IMR-90 (cell line): ENCODE results near the gene STAB1. TPM values are rescaled to one million over a fixed set of nuclear protein-coding genes. Genes with fewer than 3 reads are reported as not detected.

ENCODE experiments used
- ATAC-seq: fragments of 200-7000 bp; cut with Tn5 transposase; 2 replicates; pipeline ENCODE4 v1.9.1; 2020; ENCODE audit warnings: low read depth, mild to moderate bottlenecking, moderate library complexity
- BruUV-seq: library from RNA; stranded (reverse); fragments of 400-500 nt; replicated peaks from 2 replicates; lab custom pipeline; 2021; lab: Mats Ljungman, UMichigan
- CTCF ChIA-PET: fragments of 300-600 bp; formaldehyde crosslinking; extraction: SDS; loops from one replicate; lab custom pipeline; 2021; ENCODE audit warnings: antibody characterized with exemption; lab: Yijun Ruan, JAX
- POLR2A ChIA-PET: fragments of 300-600 bp; sonication (Branson Sonifier 250); formaldehyde crosslinking; loops from one replicate; lab custom pipeline; 2022; ENCODE audit warnings: antibody characterized with exemption; ENCODE audit not compliant: unreplicated experiment; lab: Charles Lee
- DNase-seq: peaks from one replicate; pipeline ENCODE4 v3.0.0; 2013
- H2AFZ ChIP-seq: replicated peaks from 2 replicates; pipeline ENCODE3; 2013; ENCODE audit warnings: low read length, mild to moderate bottlenecking; ENCODE audit not compliant: poor library complexity
- H2AK5ac ChIP-seq: 2 replicates; pipeline ENCODE4 v1.6.1; 2013; ENCODE audit warnings: low read depth, low read length, inconsistent platforms
- H2AK9ac ChIP-seq: replicated peaks from 2 replicates; pipeline ENCODE3; 2013; ENCODE audit warnings: mild to moderate bottlenecking, low read depth, low read length, moderate library complexity; ENCODE audit not compliant: poor library complexity
- H2BK120ac ChIP-seq: 2 replicates; pipeline ENCODE4 v1.6.1; 2013; ENCODE audit warnings: low read depth, low read length, inconsistent platforms
- H2BK15ac ChIP-seq: 3 replicates; pipeline ENCODE4 v1.6.1; 2013; ENCODE audit warnings: low read depth, low read length, inconsistent platforms
- H2BK20ac ChIP-seq: 2 replicates; pipeline ENCODE4 v1.6.1; 2013; ENCODE audit warnings: low read depth, mild to moderate bottlenecking, inconsistent platforms, low read length, moderate library complexity
- H2BK5ac ChIP-seq: 2 replicates; pipeline ENCODE4 v1.6.1; 2013; ENCODE audit warnings: mild to moderate bottlenecking, low read depth, low read length, inconsistent platforms; ENCODE audit not compliant: poor library complexity, severe bottlenecking
- H3K14ac ChIP-seq: replicated peaks from 2 replicates; pipeline ENCODE4 v1.6.1; 2013; ENCODE audit warnings: low read depth, low read length, inconsistent platforms
- H3K18ac ChIP-seq: 2 replicates; pipeline ENCODE4 v1.6.1; 2013; ENCODE audit warnings: low read depth, low read length, control low read depth
- H3K23ac ChIP-seq: 2 replicates; pipeline ENCODE4 v1.6.1; 2013; ENCODE audit warnings: low read depth, low read length, inconsistent platforms
- H3K27ac ChIP-seq: 2 replicates; pipeline ENCODE4 v1.5.1; 2013; ENCODE audit warnings: mild to moderate bottlenecking, control low read depth, low read length; ENCODE audit not compliant: insufficient read depth
- H3K27me3 ChIP-seq: 2 replicates; pipeline ENCODE4 v1.6.1; 2013; ENCODE audit warnings: low read length; ENCODE audit not compliant: control insufficient read depth, insufficient read depth
- H3K36me3 ChIP-seq: 2 replicates; pipeline ENCODE4 v1.6.1; 2013; ENCODE audit warnings: low read length, mixed read lengths; ENCODE audit not compliant: control insufficient read depth, insufficient read depth
- H3K4ac ChIP-seq: 2 replicates; pipeline ENCODE4 v1.6.1; 2013; ENCODE audit warnings: low read depth, low read length, inconsistent platforms
- H3K4me1 ChIP-seq: 2 replicates; pipeline ENCODE4 v1.6.1; 2013; ENCODE audit warnings: low read length, mixed read lengths; ENCODE audit not compliant: control insufficient read depth, insufficient read depth
- H3K4me2 ChIP-seq: 2 replicates; pipeline ENCODE4 v1.6.1; 2013; ENCODE audit warnings: low read depth, mild to moderate bottlenecking, control low read depth, low read length, moderate library complexity
- H3K4me3 ChIP-seq: 2 replicates; pipeline ENCODE4 v1.5.1; 2013; ENCODE audit warnings: low read depth, mild to moderate bottlenecking, control low read depth, low read length, moderate library complexity; ENCODE audit not compliant: insufficient read depth
- H3K56ac ChIP-seq: 2 replicates; pipeline ENCODE4 v1.6.1; 2013; ENCODE audit warnings: low read length, inconsistent platforms; ENCODE audit not compliant: insufficient read depth; ENCODE audit errors: extremely low read depth
- H3K79me1 ChIP-seq, 2 experiments: 2 replicates each; pipeline ENCODE4 v1.6.1; 2013; ENCODE audit warnings: low read length in 2 of 2, inconsistent platforms in 1 of 2, low read depth in 1 of 2
- H3K9ac ChIP-seq: 2 replicates; pipeline ENCODE4 v1.6.1; 2013; ENCODE audit warnings: low read depth, low read length, control low read depth
- H3K9me1 ChIP-seq: 2 replicates; pipeline ENCODE4 v1.6.1; 2013; ENCODE audit warnings: low read length, inconsistent platforms; ENCODE audit not compliant: insufficient read depth
- H3K9me3 ChIP-seq: 2 replicates; pipeline ENCODE4 v1.6.1; 2013; ENCODE audit warnings: low read length; ENCODE audit not compliant: control insufficient read depth, insufficient read depth
- H4K20me1 ChIP-seq: 2 replicates; pipeline ENCODE4 v1.6.1; 2013; ENCODE audit warnings: low read length, inconsistent platforms; ENCODE audit not compliant: insufficient read depth
- H4K5ac ChIP-seq: 2 replicates; pipeline ENCODE4 v1.6.1; 2013; ENCODE audit warnings: mild to moderate bottlenecking, low read depth, low read length, control low read depth
- H4K8ac ChIP-seq, 2 experiments: 2 replicates each; pipeline ENCODE4 v1.6.1; 2013; ENCODE audit warnings: low read depth in 2 of 2, low read length in 2 of 2, control low read depth in 1 of 2, inconsistent platforms in 1 of 2
- H4K91ac ChIP-seq: 2 replicates; pipeline ENCODE4 v1.6.1; 2013; ENCODE audit warnings: low read depth, low read length, inconsistent platforms; ENCODE audit not compliant: insufficient read depth
- BHLHE40 ChIP-seq: fragments of 150-350 bp; IDR thresholded peaks from 2 replicates; pipeline ENCODE4 v1.6.1; 2016; ENCODE audit warnings: mild to moderate bottlenecking, low read depth, low read length
- CEBPB ChIP-seq: IDR thresholded peaks from 2 replicates; pipeline ENCODE4 v1.6.1; 2012; ENCODE audit warnings: low read depth, low read length, improper control_type of control experiment
- CHD1 ChIP-seq: IDR thresholded peaks from 2 replicates; pipeline ENCODE4 v1.6.1; 2012; ENCODE audit warnings: low read depth, low read length, improper control_type of control experiment
- FOS ChIP-seq: fragments of 150-350 bp; IDR thresholded peaks from 2 replicates; pipeline ENCODE4 v1.6.1; 2016; ENCODE audit warnings: low read depth, low read length
- MAFK ChIP-seq: IDR thresholded peaks from 2 replicates; pipeline ENCODE4 v1.6.1; 2012; ENCODE audit warnings: low read depth, low read length, improper control_type of control experiment
- MAZ ChIP-seq: IDR thresholded peaks from 2 replicates; pipeline ENCODE4 v1.6.1; 2012; ENCODE audit warnings: low read depth, mild to moderate bottlenecking, low read length, improper control_type of control experiment, moderate library complexity, borderline replicate concordance
- NFE2L2 ChIP-seq: fragments of 150-350 bp; IDR thresholded peaks from 2 replicates; pipeline ENCODE4 v1.6.1; 2016; ENCODE audit warnings: low read depth, mild to moderate bottlenecking, low read length
- POLR2A ChIP-seq: IDR thresholded peaks from 2 replicates; pipeline ENCODE4 v1.6.1; 2012; ENCODE audit warnings: mild to moderate bottlenecking, low read depth, low read length
- RAD21 ChIP-seq: IDR thresholded peaks from 2 replicates; pipeline ENCODE4 v1.6.1; 2012; ENCODE audit warnings: low read length, improper control_type of control experiment
- RCOR1 ChIP-seq: IDR thresholded peaks from 2 replicates; pipeline ENCODE4 v1.6.1; 2012; ENCODE audit warnings: mild to moderate bottlenecking, low read length, improper control_type of control experiment; ENCODE audit not compliant: insufficient replicate concordance
- RFX5 ChIP-seq: IDR thresholded peaks from 2 replicates; pipeline ENCODE4 v1.8.0; 2012; ENCODE audit warnings: low read depth, mild to moderate bottlenecking, low read length, moderate library complexity
- WGBS, 2 experiments: methylation state at CpG; one replicate each; pipeline versions ENCODE4 v1.1.5 to v1.1.7; 2013; ENCODE audit warnings: missing lambda C conversion rate in 2 of 2; ENCODE audit not compliant: insufficient read length in 1 of 2; ENCODE audit errors: extremely low coverage in 2 of 2; 5-methylcytosine and 5-hydroxymethylcytosine counted together
- dilution Hi-C: fragments of 300-500 bp; cut with HindIII; formaldehyde crosslinking; loops from one replicate; pipeline ENCODE4 v1.14.3; 2018; ENCODE audit warnings: low sequenced_read_pairs; ENCODE audit not compliant: unreplicated experiment
- in situ Hi-C: fragments of 300-500 bp; cut with MboI; formaldehyde crosslinking; loops from 3 replicates; pipeline ENCODE4 v1.14.3; 2019; ENCODE audit warnings: low sequenced_read_pairs, inconsistent platforms, mixed read lengths
- intact Hi-C: fragments of 100-400 bp; cut with micrococcal nuclease; formaldehyde crosslinking; loops from 2 replicates; pipeline ENCODE4 v1.10.0; 2022
- polyA plus RNA-seq, 3 experiments: library from polyadenylated mRNA; depleted of rRNA; stranded (reverse); fragments of >200 nt; gene quantifications; 2 replicates each; pipeline ENCODE4 v1.2.3, GENCODE V29; 2012; ENCODE audit warnings: low replicate concordance in 1 of 3
- total RNA-seq: library from RNA; depleted of rRNA; stranded (reverse); fragments of >200 nt; gene quantifications from 2 replicates; pipeline ENCODE4 v1.2.3, GENCODE V29; 2012
- TF ChIP-seq, protein P1 (sequence below): fragments of 150-350 bp; IDR thresholded peaks from 2 replicates; pipeline ENCODE4 v1.6.1; 2016; ENCODE audit warnings: low read depth, mild to moderate bottlenecking, low read length, moderate library complexity, borderline replicate concordance
- TF ChIP-seq, protein P2 (sequence below): fragments of 150-350 bp; IDR thresholded peaks from 2 replicates; pipeline ENCODE4 v1.6.1; 2017; ENCODE audit warnings: mild to moderate bottlenecking, antibody characterized with exemption, low read length, low read depth
- TF ChIP-seq, protein P3 (sequence below): conservative IDR thresholded peaks from 2 replicates; pipeline ENCODE4 v1.5.1; 2012; ENCODE audit warnings: mild to moderate bottlenecking, low read depth, low read length, improper control_type of control experiment

STAB1 gene
- total and polyA plus RNA-seq, 2 of the 4 experiments (the other 2 are of a cell fraction), result not detected

DNA sequence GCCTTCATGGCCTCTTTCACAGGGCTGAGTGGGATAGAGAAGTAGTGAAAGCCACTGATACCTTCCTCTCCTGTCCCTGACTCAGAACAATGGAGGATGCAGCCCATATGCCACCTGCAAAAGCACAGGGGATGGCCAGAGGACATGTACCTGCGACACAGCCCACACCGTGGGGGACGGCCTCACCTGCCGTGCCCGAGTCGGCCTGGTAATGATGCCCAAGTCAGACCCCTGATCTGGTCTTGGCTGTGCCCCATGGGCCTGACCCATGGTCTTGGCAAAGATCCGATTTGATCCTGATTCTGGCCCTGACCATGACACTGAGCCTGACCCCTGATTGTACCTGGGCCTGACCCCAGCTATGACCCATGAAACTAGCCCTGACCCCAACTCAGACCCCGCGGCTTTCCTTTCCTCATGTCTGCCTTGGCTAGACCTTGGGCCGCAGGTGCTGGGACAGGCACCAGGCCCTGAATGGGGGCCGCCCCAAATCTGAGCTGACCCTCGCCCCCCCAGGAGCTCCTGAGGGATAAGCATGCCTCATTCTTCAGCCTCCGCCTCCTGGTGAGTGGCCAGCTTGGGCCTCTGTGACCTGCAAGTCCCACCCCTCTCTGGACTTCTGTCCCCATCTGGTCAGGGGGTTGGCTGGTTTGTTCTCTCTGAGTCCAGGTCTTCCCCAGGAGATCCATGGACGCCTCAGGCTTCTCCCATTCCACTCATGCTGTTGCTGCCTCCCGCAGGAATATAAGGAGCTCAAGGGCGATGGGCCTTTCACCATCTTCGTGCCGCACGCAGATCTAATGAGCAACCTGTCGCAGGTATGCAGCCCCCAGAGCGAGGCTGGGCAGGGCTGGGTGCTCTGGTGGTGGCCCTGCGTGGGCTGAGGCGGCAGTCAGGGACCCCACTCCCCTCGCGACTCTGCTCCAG is 22.9 kb downstream of the STAB1 start:
- Histone ChIP-seq H3K27me3 (peaks cover 21% of the 10 kb centered on the region), H3K18ac (no peak overlapping the region), H3K9me3 (no peaks in the 10 kb centered on the region), H3K36me3 (peaks cover under 1% of the 10 kb centered on the region; the same call in 1 of the 2 replicates), H3K9ac (no peak overlapping the region), H3K56ac (no peak overlapping the region), H2BK20ac (no peak overlapping the region), H4K8ac (no peak overlapping the region), H3K27ac (no peak overlapping the region), H2AK5ac (no peak overlapping the region), H4K20me1 (no peaks in the 10 kb centered on the region), H2BK5ac (no peak overlapping the region), H3K23ac (no peak overlapping the region), H3K9me1 (no peaks in the 10 kb centered on the region; the same call in 1 of the 2 replicates), H4K5ac (no peak overlapping the region), H3K79me1 (no peaks in the 10 kb centered on the region), H2AFZ (peak overlapping the region; percentile 83), H3K4me3 (no peak overlapping the region), H2BK120ac (no peak overlapping the region), H3K4me1 (peaks cover 1% of the 10 kb centered on the region; the same call in 1 of the 2 replicates), H4K91ac (no peak overlapping the region), H3K4ac (no peak overlapping the region), H2BK15ac (no peak overlapping the region), H3K14ac (no peak overlapping the region), H3K4me2 (no peak overlapping the region), H2AK9ac (no peak overlapping the region)
- TF ChIP-seq RFX5, result no peak
- TF ChIP-seq, protein P1, sequence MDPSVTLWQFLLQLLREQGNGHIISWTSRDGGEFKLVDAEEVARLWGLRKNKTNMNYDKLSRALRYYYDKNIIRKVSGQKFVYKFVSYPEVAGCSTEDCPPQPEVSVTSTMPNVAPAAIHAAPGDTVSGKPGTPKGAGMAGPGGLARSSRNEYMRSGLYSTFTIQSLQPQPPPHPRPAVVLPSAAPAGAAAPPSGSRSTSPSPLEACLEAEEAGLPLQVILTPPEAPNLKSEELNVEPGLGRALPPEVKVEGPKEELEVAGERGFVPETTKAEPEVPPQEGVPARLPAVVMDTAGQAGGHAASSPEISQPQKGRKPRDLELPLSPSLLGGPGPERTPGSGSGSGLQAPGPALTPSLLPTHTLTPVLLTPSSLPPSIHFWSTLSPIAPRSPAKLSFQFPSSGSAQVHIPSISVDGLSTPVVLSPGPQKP, result no peak
- TF ChIP-seq POLR2A, result no peak
- no peak for TF ChIP-seq RCOR1
- no peak for TF ChIP-seq RAD21
- no peak for TF ChIP-seq MAZ
- TF ChIP-seq, protein P2, sequence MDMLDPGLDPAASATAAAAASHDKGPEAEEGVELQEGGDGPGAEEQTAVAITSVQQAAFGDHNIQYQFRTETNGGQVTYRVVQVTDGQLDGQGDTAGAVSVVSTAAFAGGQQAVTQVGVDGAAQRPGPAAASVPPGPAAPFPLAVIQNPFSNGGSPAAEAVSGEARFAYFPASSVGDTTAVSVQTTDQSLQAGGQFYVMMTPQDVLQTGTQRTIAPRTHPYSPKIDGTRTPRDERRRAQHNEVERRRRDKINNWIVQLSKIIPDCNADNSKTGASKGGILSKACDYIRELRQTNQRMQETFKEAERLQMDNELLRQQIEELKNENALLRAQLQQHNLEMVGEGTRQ, result no peak
- no peak for TF ChIP-seq NFE2L2
- no peak for TF ChIP-seq FOS
- TF ChIP-seq CEBPB, result no peak
- no peak for TF ChIP-seq CHD1
- no peak for TF ChIP-seq BHLHE40
- TF ChIP-seq MAFK, result no peak
- TF ChIP-seq, protein P3, sequence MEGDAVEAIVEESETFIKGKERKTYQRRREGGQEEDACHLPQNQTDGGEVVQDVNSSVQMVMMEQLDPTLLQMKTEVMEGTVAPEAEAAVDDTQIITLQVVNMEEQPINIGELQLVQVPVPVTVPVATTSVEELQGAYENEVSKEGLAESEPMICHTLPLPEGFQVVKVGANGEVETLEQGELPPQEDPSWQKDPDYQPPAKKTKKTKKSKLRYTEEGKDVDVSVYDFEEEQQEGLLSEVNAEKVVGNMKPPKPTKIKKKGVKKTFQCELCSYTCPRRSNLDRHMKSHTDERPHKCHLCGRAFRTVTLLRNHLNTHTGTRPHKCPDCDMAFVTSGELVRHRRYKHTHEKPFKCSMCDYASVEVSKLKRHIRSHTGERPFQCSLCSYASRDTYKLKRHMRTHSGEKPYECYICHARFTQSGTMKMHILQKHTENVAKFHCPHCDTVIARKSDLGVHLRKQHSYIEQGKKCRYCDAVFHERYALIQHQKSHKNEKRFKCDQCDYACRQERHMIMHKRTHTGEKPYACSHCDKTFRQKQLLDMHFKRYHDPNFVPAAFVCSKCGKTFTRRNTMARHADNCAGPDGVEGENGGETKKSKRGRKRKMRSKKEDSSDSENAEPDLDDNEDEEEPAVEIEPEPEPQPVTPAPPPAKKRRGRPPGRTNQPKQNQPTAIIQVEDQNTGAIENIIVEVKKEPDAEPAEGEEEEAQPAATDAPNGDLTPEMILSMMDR, result no peak
- no peak; the same call in 1 of the 2 replicates for ATAC-seq
- ChIA-PET POLR2A (no interaction called here), CTCF (no interaction called here)
- dilution Hi-C loops (no loop called here), intact Hi-C loops (no loop called here), in situ Hi-C loops (no loop called here)
- BruUV-seq, result no TSS peak
- WGBS, 2 experiments, result 77% methylated on average over 18 of the region's 25 CpGs; no CpG with 5 or more reads in 1 of the 2 experiments
- no peak for DNase-seq
